Occipital lobe (tissue), 2 donors: ENCODE results near the gene BSN. TPM values are rescaled to one million over a fixed set of nuclear protein-coding genes. Genes with fewer than 3 reads are reported as not detected.
"Not testable (repeated sequence)": the region's sequence is repeated elsewhere in the genome, so short reads cannot be mapped to it uniquely, and the experiment has no call there.

Experiments
- DNase-seq: peaks from one replicate; lab custom pipeline; 2025; lab: John Stamatoyannopoulos, UW
- total RNA-seq: library from RNA; depleted of rRNA; stranded (reverse); fragments of >200 nt; gene quantifications from one replicate; pipeline ENCODE4 v1.2.3, GENCODE V29; 2014

BSN gene
- total RNA-seq, 1 donor from 2014 or later, result 7.3 TPM

DNA sequence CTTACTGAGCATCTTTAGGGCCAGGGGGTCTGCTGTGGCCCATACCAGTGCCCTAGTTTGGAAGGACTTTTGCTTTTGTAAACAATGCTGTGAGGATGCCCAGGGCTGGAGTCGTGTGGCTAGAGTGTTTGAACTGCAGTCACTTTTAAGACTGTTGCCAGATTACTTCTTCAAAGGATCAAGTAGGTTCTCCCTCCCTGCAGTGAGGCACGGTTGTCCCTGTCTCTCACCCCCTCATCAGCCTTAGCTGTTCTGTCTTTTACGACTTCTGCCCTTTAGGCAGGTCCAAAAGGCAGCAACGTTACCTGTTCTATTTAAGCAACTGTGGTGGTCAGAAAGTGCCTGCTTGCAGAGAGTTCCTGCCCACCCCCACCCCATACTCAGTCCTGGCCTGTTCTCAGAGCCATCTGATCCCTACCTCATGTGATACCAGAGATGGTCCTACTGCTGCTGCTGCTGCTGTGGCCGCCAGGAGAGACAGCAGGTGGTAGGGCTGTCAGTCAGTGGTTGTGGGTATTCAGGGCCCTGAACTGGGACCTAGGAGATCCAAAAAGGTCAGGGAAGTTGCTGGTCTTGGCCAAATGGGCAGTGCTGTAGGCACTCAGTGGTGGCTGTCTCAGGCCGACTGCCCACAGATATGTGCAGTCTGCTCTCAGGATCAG is 140.3 kb downstream of the BSN start:
- not testable (repeated sequence) for DNase-seq

DNA sequence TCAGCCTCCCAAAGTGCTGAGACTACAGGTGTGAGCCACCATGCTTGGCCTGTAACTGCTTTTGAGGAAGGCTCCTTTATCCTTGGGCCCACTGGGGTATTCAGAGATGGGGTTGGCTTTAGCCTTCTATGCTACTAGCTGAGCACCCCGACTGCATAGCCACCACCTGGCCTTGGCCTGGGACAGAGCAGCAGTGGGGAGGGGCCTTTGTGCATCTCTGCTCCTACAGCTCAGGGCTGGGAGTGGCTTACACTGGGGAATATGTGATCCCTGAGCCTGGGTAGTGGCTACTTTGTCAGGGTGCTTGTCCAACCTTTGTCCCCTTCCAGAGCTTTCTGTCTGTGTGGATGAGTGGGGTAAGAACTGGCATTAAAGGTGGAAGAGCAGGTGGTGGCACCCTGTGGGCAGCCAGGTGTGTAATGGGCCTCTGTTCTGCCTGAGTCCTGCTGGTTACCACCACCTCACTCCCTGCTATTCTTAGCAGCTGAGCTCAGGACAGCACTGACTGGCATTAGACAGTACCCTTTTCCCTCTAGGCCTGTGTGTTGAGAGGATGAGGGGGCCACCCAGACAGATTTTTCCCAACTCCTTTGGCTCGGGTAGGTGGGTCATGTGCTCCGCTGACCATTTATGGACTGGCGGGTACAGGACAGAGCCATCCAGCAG is 141.2 kb downstream of the BSN start:
- DNase-seq, result not testable (repeated sequence)

DNA sequence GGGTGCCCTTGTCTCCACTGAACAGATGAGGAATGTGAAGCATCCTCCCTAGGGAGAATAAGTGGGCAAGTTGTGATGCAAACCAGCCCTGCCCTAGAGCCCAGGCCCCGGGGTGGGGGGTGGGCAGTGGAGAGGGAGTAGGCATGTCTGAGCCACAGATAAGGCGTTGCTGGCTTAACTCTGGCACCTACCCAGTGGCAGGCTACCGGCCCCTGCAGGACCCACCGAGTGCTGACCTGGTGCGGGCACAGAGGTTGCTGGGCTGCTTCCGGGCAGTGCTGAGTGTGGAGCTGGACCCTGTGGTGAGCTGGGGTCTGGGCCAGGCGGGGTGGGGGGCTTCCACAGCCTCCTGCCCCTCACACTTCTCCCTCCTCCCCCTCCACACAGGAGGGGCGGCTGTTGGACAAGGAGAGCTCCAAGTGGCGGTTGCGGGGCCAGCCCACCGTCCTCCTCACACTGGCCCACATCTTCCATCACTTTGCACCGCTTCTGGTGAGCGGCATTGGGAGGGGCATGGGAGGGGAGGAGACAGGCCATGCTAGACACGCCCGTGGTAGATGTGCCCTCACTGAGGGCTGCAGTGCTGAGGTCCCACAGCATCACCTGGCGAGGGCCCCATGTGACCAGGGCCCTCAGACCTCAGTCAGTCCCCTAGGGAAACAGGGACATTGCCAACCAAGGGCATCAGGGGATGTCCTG is 145.2 kb downstream of the BSN start:
- DNase-seq, result no peak

DNA sequence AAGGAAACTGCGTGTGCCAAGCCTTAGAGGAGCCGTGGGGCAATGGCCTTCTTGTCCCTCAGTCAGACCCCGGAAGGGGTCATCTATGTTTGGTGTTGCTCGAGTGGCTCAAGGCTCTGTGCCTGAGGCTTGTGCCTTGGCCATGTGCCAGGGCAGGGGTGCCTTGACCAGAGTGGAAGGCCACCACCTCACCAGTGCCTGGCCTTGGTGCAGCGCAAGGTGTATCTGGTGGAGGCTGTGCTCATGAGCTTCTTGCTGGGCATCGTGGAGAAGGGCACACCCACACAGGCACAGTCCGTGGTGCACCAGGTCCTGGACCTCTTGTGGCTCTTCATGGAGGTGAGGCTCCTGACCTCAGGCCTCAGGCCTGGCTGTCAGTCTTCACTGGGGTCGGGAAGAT is 145.7 kb downstream of the BSN start:
- no peak for DNase-seq

DNA sequence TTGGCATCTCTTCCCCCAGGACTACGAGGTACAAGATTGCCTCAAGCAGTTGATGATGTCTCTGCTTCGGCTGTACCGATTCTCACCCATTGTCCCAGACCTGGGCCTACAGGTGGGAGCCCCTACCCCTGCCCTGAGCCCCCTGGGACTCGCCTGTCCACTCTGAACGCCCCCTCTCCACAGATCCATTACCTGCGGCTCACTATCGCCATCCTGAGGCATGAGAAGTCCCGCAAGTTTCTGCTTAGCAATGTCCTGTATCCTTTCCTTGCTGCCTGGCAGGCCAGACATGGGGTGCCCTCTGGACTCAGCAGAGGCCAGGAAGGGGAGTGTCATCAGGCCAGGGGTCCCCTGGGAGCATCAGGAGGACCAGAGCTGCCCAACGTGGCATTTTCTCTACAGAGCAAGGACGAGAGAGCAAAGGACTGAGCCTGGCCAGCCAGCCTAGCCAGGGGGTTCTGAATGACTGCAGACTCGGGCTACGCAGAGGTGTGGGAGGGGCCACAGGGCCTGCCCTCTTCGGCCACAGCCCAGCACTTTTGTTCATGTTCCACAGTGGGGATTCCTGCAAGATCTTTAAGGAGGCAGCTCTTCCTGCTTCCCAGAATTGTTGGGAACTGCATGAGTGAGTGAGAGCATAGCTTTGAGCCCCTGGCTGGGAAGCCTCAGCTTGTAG is 146.3 kb downstream of the BSN start:
- DNase-seq, result no peak

DNA sequence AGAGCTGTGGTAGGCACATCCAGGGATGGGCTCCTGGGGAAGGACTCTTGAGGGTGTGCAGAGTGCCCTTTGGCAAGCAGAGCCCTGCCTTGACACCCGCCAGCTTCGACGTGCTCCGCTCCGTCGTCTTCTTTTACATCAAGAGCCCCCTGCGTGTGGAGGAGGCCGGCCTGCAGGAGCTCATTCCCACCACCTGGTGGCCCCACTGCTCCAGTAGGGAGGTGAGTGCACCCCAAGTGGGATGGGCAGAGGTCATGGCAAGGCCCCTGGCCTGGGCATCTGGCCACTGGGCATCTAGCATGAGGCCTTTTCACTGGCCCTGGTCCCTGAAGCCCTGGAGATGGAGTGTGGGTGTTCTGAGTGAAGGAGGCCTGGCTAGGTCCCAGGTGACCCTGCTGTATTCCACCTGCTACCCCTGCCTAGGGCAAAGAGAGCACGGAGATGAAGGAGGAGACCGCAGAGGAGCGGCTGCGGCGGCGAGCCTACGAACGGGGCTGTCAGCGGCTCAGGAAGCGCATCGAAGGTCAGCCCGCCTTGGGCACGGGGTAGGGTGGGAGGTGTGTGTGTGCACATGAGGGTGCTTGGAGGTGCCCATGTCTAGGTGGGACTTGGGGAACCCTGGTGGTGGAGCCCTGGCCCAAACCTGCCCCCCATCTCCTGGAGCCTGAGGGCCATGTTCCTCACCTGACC is 147.3 kb downstream of the BSN start:
- DNase-seq, result no peak

DNA sequence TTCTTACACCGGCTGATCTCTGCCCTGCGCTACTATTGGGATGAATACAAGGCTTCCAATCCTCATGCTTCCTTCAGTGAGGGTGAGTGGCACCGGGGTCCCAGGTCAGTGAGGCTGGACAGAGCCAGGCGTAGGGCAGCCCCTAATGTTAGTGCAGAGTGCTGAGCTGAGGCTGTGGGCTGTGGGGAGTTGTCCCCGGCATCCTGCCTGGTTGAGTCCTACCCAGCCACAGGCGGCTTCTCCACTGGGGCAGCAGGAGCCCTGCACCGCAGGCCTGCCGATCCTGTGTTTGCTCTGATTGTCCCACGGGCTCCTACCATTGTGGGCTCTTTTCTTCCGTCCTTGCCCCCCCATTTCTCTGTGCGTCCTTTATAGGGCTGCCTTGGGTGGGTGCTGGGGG is 148.4 kb downstream of the BSN start:
- no peak for DNase-seq

DNA sequence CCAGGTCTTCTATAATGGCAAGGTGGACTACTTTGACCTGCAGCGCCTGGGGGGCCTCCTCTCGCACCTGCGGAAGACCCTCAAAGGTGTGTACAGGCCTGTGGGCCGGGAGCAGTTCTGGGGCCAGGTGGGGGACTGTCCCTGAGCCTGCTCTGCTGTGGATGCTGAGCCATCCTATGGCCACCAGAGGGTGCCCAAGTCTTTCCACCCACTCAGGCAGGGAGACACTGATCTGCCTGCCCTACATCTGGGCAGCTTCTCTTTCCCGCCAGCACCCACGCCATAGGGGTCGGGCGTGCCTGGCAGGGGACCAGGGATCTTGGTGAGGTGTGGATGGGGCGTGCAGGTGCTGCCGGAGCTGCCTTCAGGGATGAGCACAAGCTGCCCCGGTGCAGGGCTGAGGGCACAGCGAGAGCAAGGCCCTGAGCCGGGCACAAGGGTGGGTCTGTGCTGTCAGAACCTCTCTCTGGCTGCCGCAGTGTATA is 149.2 kb downstream of the BSN start:
- DNase-seq, result peak; percentile 40

DNA sequence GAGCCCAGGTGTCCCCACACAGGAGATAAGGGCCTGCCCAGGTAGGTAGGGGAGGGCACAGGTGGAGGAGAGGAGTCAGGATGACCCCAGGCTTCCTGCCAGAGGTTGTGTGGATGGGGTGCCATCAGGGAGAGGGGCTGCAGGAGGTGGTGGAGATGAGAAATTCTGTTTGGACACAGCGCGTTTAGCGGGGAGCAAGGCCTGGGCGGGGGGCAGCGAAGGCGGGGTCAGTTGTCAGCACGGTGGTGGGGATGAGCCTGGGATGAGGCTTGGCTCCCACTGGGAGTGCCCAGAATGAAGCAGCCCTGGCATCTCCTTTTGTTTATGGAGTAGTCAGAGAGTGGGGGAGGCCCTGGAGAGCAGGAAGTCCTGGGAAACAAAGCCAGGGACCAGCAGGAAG is 149.7 kb downstream of the BSN start:
- DNase-seq, result no peak

DNA sequence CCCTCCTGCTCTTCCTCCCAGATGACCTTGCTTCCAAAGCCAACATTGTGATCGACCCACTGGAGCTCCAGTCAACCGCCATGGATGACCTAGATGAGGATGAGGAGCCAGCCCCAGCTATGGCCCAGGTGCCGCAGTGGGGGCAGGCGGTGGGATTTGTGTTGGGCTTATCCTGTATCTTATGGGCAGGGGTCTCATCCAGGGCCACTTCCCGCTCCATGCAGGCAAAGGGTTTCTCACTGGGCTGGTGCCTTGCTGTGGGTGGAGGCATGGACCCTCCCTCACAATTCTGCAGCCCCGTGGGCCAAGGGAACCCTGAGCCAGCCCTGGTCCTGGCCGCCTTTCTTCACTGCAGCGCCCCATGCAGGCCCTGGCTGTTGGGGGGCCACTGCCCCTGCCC is 150.4 kb downstream of the BSN start:
- no peak for DNase-seq

DNA sequence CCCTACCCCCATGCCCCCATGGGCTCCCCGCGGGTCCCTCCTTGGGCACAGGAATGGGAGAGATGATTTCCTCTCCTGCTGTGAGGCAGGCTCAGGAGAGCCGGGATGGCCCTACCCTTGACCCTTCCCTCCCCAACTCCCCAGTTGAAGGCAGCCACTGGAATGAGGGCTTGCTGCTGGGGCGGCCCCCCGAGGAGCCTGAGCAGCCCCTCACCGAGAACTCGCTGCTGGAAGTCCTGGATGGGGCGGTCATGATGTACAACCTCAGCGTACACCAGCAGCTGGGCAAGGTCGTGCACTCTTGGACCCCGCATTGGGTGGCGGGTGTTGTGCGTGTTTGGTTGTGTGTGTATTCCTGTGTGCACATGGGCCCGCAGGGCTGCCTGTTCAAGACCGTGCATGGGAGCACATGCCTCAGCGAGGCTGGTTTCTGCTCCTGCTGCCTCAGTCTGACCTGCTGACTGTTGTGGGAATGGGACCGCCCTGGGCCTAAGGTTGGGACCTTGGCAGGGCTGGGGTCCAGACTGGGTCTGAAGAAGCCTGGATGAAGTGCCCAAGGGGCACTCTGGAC is 151.2 kb downstream of the BSN start:
- no peak for DNase-seq

DNA sequence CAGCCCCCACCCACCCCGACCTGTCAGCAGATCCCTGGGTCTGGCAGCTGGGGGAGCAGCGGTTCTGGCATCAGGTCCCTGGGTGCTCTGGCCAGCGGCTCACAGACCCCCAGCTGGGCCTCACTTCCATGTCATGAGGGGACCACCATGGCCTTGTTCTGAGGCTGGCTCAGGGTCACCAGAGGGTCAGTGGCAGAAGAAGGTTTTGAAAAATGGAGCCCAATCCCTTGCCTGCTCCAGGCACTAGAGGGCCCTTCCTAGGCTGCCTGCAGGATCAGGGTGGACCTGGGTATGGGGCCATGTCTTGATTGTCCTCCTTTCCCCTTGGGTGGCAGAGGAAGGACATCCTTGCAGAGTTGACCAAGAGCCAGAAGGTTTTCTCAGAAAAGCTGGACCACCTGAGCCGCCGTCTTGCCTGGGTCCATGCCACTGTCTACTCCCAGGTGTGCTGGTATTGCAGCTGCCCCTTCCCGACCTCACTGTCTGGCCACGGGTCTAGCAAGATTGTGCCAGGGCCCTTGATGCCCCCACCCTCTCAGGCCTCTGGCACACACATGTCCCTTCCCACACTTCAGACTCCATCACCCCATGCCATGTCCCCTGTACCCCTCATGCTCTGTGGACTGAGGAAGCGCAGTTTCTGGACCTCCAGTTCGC is 152.3 kb downstream of the BSN start:
- no peak for DNase-seq

DNA sequence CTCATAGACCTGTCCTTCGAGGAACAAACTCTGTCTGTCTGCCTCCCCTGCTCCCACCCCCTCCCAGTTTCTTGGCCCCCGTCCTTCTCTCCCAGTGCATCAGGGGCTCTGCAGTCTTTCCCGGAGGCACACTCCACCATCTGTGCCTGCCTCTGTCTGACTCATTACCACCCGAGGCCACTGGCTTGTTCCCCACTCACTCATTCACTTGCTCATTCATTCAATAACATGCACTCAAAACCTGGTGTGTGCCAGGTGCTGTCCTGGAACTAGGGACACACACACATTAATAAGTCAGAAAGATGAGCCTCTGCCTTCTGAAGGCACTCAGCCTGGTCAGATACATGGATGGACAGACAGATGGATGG is 152.8 kb downstream of the BSN start:
- no peak for DNase-seq

DNA sequence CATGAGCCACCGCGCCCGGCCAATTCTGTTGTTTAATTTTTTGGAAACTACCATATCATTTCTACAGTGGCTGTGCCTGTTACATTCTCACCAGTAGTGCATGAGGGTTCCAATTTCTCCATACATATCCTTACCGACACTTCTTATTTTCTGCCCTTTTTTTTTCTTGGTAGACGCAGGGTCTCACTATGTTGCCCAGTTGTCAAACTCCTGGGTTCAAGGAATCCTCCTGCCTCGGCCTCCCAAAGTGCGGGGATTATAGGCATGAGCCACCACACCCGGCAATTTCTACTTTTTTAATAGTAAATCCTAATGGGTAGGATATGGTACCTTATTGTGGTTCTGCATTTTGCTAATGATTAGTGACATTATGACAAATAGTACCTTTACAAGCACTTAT is 155.6 kb downstream of the BSN start:
- DNase-seq, result no peak

DNA sequence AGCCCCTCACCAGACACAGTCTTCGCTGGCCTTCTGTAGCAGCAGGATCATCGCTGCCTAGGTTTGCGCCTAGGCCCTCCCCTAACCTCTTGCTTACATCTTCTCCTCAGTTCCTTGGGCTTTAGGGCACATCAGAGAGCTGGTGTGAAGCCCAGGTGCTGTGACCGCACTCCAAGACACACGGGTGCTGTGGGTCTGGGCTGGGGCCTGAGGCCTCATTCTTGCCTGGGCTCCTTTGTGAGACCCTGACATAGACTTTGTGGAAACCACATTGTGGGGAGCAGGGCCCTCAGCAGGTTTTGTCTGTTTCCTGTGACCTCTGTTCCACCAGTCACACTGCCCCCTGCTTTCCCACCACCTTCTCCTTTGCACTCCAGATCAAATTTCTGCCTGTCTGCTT is 157.2 kb downstream of the BSN start:
- no peak for DNase-seq

DNA sequence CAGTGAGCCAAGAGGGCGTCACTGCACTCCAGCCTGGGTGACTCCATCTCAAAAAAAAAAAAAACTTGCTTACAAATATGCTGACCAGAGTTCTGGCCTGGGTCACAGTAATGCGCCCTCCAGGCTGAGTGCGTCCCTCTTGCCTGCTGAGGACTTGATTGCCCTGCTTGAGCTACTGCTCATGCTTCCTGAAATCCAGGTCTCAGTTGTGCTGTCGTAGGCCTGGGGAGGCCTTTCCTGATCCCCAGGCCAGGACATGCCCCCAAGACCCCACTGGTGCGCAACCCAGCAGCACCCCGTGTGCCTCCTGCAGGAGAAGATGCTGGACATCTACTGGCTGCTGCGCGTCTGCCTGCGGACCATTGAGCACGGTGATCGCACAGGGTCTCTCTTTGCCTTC is 157.9 kb downstream of the BSN start:
- DNase-seq, result no peak

DNA sequence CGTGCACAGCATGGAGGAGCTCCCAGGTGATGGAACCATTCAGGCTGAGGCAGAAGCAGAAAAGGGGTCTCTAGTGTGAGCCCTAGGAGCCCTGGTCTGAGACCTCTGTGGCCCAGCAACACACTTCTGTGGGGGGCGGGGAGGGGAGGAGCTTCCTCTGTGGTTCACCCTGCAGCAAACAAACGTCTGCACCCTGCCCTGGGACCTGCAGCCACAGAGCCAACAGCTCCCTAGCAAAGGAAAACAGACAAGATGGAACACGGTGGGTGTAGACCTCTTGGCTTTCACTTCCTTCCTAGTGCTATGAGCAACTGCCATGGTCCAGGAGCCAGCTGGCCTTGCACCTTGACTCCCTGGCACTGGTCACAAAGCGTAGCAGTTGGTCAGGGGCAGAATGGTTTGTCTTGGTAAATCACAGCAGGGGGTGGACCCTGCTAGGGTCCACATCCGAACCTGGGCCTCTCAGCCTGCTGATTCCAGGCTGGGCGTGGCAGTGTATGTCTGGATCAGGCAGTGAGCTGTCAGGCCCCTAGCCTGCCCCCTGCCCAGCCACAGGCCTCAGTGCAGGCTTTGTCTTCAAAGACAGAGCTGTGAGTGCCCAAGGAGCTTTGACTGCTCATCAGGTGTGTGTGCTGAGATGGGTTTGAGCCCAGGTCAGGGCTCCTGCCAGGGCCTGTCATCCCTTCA is 158.5 kb downstream of the BSN start:
- DNase-seq, result no peak

DNA sequence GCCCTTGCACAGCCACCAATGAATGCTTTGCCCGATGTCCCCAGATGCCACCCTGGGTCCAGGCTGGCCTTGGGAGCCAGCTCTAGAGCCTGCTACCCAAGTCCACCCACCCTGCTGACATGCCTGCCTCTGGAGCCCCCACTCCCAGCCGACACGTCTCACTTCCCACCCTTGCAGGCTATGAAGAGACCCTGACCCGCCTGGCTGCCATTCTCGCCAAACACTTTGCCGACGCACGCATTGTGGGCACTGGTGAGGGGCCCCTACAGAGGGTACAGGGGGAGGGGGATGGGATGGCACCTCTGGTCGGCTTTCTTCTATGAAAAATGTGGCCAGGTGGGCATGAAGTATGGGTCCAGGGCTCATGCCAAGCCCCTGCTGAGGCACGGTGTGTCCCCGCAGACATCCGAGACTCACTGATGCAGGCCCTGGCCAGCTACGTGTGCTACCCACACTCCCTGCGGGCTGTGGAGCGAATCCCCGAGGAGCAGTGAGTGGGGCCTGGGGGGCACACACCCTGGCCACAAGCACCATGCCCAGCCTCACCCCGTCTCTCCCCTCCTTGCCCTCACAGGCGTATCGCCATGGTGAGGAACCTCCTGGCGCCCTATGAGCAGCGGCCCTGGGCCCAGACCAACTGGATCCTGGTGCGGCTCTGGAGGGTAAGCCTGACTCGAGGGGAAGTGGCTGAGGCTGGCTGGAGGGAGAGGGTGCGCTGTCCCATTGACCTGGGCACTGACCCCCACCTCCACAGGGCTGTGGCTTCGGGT is 159.2 kb downstream of the BSN start:
- DNase-seq, result no peak
